HG03520 (cell line): ENCODE results near the gene DDAH1.
A peak's percentile ranks its signal among the peaks of the same experiment; 100 is the strongest.

Experiments used
- ATAC-seq: cut with Tn5 transposase; IDR thresholded peaks from one replicate; pipeline ENCODE4 v1.9.1; 2021; ENCODE audit warnings: mild to moderate bottlenecking, moderate library complexity; ENCODE audit not compliant: unreplicated experiment

DDAH1 gene

GRCh38 chr1:85278853-85279314, 186.1 kb downstream of the DDAH1 start:
- no peak for ATAC-seq

- no peak for ATAC-seq
Observed at GRCh38 chr1:85277802-85278201, 187.2 kb downstream of the DDAH1 start.

GRCh38 chr1:85276978-85277639, 187.8 kb downstream of the DDAH1 start:
- no peak for ATAC-seq

GRCh38 chr1:85276215-85276977, 188.6 kb downstream of the DDAH1 start, which contains the start of gene BCL10:
TSS of gene BCL10 (minus strand) at chr1:85276632. CDS start at chr1:85276352, 280 bp downstream.
- peak; percentile 97 for ATAC-seq

GRCh38 chr1:85275701-85276214, 189.2 kb downstream of the DDAH1 start:
- peak; percentile 1 for ATAC-seq

GRCh38 chr1:85274969-85275453, 189.9 kb downstream of the DDAH1 start:
- no peak for ATAC-seq

GRCh38 chr1:85273397-85273796, 191.6 kb downstream of the DDAH1 start:
- ATAC-seq: no peak

GRCh38 chr1:85268801-85269585, 196.0 kb downstream of the DDAH1 start:
- ATAC-seq: no peak
